H1 (cell line): Measurements from ENCODE around the gene DOCK10.

Experiments
- CTCF ChIP-seq, 3 experiments: IDR thresholded peaks; 1 replicate in 2 of 3; 2 replicates in 1 of 3; pipeline versions ENCODE4 v1.5.1 to v1.6.1; 2011; ENCODE audit warnings: low read length in 3 of 3, mild to moderate bottlenecking in 3 of 3, inconsistent platforms in 2 of 3, low read depth in 1 of 3, moderate library complexity in 1 of 3; ENCODE audit not compliant: insufficient read depth in 1 of 3; ENCODE audit errors: control extremely low read depth in 1 of 3
- EP300 ChIP-seq, 2 experiments: IDR thresholded peaks; 1 replicate in 1 of 2; 2 replicates in 1 of 2; pipeline ENCODE4 v1.6.1; 2011 to 2012; ENCODE audit warnings: low read depth in 2 of 2, low read length in 2 of 2, mild to moderate bottlenecking in 2 of 2, borderline replicate concordance in 1 of 2, inconsistent platforms in 1 of 2, moderate library complexity in 1 of 2
- FOSL1 ChIP-seq: IDR thresholded peaks from 2 replicates; pipeline ENCODE4 v1.6.1; 2011; ENCODE audit warnings: mild to moderate bottlenecking, low read depth, low read length, moderate library complexity; ENCODE audit not compliant: insufficient read depth
- RFX5 ChIP-seq: IDR thresholded peaks from 2 replicates; pipeline ENCODE4 v1.6.1; 2011; ENCODE audit warnings: low read depth, low read length, improper control_type of control experiment, borderline replicate concordance

GRCh38 chr2:224883700-224884099 is 158.6 kb downstream of the DOCK10 start:
- TF ChIP-seq CTCF (IDR thresholded peaks at IDR 0.05; ENCODE audit: control extremely low read depth in 1 of 3, insufficient read depth in 1 of 3, low read depth in 1 of 3, low read length in 3 of 3): no peak
- no peak for TF ChIP-seq EP300 (IDR thresholded peaks at IDR 0.05; ENCODE audit: borderline replicate concordance in 1 of 2, low read depth in 2 of 2, low read length in 2 of 2)
- no peak for TF ChIP-seq FOSL1
- TF ChIP-seq RFX5: no peak
